ENCODE results near the gene UBA3.
A peak's percentile ranks its signal among the peaks of the same experiment; 100 is the strongest.

UBA3 gene

GRCh38 chr3:69097407-69098086, 17.4 kb upstream of the UBA3 start:
- DNase-seq: no peak

- no peak for DNase-seq
Measured at GRCh38 chr3:69096299-69096698, 16.1 kb upstream of the UBA3 start.

- no peak for DNase-seq
Measured at GRCh38 chr3:69095636-69096035, 15.5 kb upstream of the UBA3 start.

- DNase-seq: no peak
Measured at GRCh38 chr3:69094467-69095205, 14.5 kb upstream of the UBA3 start.

GRCh38 chr3:69092030-69092516, 11.9 kb upstream of the UBA3 start:
- DNase-seq: no peak

- no peak for DNase-seq
Measured at GRCh38 chr3:69091389-69092029, 11.3 kb upstream of the UBA3 start.

- no peak for DNase-seq
Measured at GRCh38 chr3:69090021-69090420, 9.9 kb upstream of the UBA3 start.

- no peak for DNase-seq
Measured at GRCh38 chr3:69088063-69088462, 7.9 kb upstream of the UBA3 start.

GRCh38 chr3:69087030-69087791, 7.0 kb upstream of the UBA3 start:
- no peak for DNase-seq

- DNase-seq: no peak
Measured at GRCh38 chr3:69085833-69086722, 5.9 kb upstream of the UBA3 start.

- no peak for DNase-seq
Measured at GRCh38 chr3:69085168-69085832, 5.1 kb upstream of the UBA3 start.

- DNase-seq: peak; percentile 83
Measured at GRCh38 chr3:69084326-69085167, 4.4 kb upstream of the UBA3 start, which contains the start of gene ARL6IP5. TSS of gene ARL6IP5 (plus strand) at chr3:69084937. CDS start at chr3:69085048, 111 bp downstream.

GRCh38 chr3:69082805-69083204, 2.6 kb upstream of the UBA3 start:
- no peak for DNase-seq

GRCh38 chr3:69082361-69082760, 2.2 kb upstream of the UBA3 start:
- no peak for DNase-seq

- DNase-seq: no peak
Measured at GRCh38 chr3:69081583-69082262, 1.6 kb upstream of the UBA3 start.

- no peak for DNase-seq
Measured at GRCh38 chr3:69079269-69080159, 651 bp downstream of the UBA3 start.

- no peak for DNase-seq
Measured at GRCh38 chr3:69072928-69073327, 7.2 kb downstream of the UBA3 start.

- DNase-seq: no peak
Measured at GRCh38 chr3:69066121-69066520, 14.0 kb downstream of the UBA3 start.

Data from NCI-H1048 (cell line).